AG04450 (cell line): ENCODE data around the gene IQGAP3. TPM values are rescaled to one million over a fixed set of nuclear protein-coding genes. Genes with fewer than 3 reads are reported as not detected.
"Not testable (repeated sequence)": the region's sequence is repeated elsewhere in the genome, so short reads cannot be mapped to it uniquely, and the experiment has no call there.

Experiments used
- CTCF ChIA-PET: fragments of 300-600, 350-600 bp; formaldehyde crosslinking; extraction: SDS; loops from one replicate; lab custom pipeline; 2022; ENCODE audit warnings: antibody characterized with exemption, inconsistent platforms; lab: Charles Lee
- POLR2A ChIA-PET: fragments of 350-600 bp; formaldehyde crosslinking; extraction: SDS; loops from one replicate; lab custom pipeline; 2021; ENCODE audit warnings: antibody characterized with exemption, inconsistent platforms; lab: Yijun Ruan, JAX
- DNase-seq: peaks from one replicate; pipeline ENCODE4 v3.0.0-alpha.2; 2011; ENCODE audit warnings: low read depth, low spot score
- H3K27ac ChIP-seq: one replicate; pipeline ENCODE4 v1.5.1; 2012; ENCODE audit warnings: low read depth, low read length, control low read depth
- H3K27me3 ChIP-seq: one replicate; pipeline ENCODE4 v1.6.0; 2012; ENCODE audit warnings: low read length; ENCODE audit not compliant: control insufficient read depth, insufficient read depth
- H3K4me3 ChIP-seq: 2 replicates; pipeline ENCODE4 v1.5.1; 2011; ENCODE audit warnings: mild to moderate bottlenecking, low read depth, low read length, control low read depth
- H3K9me3 ChIP-seq: 2 replicates; pipeline ENCODE4 v1.5.1; 2012; ENCODE audit warnings: low read length; ENCODE audit not compliant: control insufficient read depth, insufficient read depth
- polyA plus RNA-seq: library from polyadenylated mRNA; depleted of rRNA; stranded (reverse); fragments of >200 nt; gene quantifications from 2 replicates; pipeline ENCODE4 v1.2.3, GENCODE V29; 2011
- TF ChIP-seq, protein P1 (sequence below): IDR thresholded peaks from 2 replicates; pipeline ENCODE4 v1.5.1; 2011; ENCODE audit warnings: low read depth, low read length, control low read depth, inconsistent platforms

The IQGAP3 gene
- polyA plus RNA-seq, 1 experiment = 6.3 TPM

DNA sequence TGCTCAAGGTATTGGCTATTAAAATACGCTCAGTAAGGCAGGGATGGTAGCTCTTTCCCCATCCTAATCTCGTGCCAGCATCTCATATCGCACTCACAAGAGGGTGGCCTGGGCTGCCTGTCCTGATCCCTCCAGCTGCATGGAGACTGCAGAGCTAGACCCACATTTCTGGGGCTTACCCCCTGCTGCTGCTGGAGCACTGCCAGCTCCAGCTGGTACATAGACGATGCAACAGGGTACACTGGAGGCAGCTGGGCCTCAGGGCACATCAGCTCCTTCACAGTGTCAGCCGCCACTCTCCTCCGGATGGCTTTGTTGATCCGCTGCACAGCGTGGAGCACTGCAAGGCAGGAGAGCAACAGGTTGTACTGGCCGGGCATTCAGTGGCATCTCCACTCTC, 16.0 kb downstream of the IQGAP3 start:
- TF ChIP-seq, protein P1, sequence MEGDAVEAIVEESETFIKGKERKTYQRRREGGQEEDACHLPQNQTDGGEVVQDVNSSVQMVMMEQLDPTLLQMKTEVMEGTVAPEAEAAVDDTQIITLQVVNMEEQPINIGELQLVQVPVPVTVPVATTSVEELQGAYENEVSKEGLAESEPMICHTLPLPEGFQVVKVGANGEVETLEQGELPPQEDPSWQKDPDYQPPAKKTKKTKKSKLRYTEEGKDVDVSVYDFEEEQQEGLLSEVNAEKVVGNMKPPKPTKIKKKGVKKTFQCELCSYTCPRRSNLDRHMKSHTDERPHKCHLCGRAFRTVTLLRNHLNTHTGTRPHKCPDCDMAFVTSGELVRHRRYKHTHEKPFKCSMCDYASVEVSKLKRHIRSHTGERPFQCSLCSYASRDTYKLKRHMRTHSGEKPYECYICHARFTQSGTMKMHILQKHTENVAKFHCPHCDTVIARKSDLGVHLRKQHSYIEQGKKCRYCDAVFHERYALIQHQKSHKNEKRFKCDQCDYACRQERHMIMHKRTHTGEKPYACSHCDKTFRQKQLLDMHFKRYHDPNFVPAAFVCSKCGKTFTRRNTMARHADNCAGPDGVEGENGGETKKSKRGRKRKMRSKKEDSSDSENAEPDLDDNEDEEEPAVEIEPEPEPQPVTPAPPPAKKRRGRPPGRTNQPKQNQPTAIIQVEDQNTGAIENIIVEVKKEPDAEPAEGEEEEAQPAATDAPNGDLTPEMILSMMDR = no peak
- Histone ChIP-seq H3K27ac (no peak overlapping the region), H3K9me3 (no peaks in the 10 kb centered on the region), H3K27me3 (no peaks in the 10 kb centered on the region), H3K4me3 (no peak overlapping the region)
- no peak for DNase-seq
- CTCF ChIA-PET = interaction anchor here (0.6 kb wide), 1 partner anchor 45 kb away, joined by 3 read pairs; the partner anchor contains the start of gene GPATCH4
- POLR2A ChIA-PET = no interaction called here

- TF ChIP-seq, protein P1 = no peak
- ChIA-PET CTCF (interaction anchor here (1.0 kb wide), 1 partner anchor 27 kb away, joined by 3 read pairs; no protein-coding TSS in a partner anchor), POLR2A (interaction anchor here (1.2 kb wide), 1 partner anchor 10 kb away, joined by 3 read pairs; no protein-coding TSS in a partner anchor)
- Histone ChIP-seq H3K4me3 (no peak overlapping the region), H3K9me3 (no peaks in the 10 kb centered on the region), H3K27me3 (no peaks in the 10 kb centered on the region), H3K27ac (no peak overlapping the region)
- no peak for DNase-seq
Measured at GRCh38 chr1:156555715-156556114, 16.6 kb downstream of the IQGAP3 start.

GRCh38 chr1:156554971-156555370, 17.4 kb downstream of the IQGAP3 start:
- Histone ChIP-seq H3K9me3 (no peaks in the 10 kb centered on the region), H3K27me3 (no peaks in the 10 kb centered on the region), H3K4me3 (no peak overlapping the region), H3K27ac (no peak overlapping the region)
- no peak for DNase-seq
- TF ChIP-seq, protein P1 = no peak
- CTCF ChIA-PET = interaction anchor here (1.0 to 1.1 kb wide), 2 partner anchors 27 to 169 kb away, joined by 3 to 5 read pairs; no protein-coding TSS in a partner anchor
- POLR2A ChIA-PET = interaction anchor here (1.2 kb wide), 1 partner anchor 10 kb away, joined by 3 read pairs; no protein-coding TSS in a partner anchor

DNA sequence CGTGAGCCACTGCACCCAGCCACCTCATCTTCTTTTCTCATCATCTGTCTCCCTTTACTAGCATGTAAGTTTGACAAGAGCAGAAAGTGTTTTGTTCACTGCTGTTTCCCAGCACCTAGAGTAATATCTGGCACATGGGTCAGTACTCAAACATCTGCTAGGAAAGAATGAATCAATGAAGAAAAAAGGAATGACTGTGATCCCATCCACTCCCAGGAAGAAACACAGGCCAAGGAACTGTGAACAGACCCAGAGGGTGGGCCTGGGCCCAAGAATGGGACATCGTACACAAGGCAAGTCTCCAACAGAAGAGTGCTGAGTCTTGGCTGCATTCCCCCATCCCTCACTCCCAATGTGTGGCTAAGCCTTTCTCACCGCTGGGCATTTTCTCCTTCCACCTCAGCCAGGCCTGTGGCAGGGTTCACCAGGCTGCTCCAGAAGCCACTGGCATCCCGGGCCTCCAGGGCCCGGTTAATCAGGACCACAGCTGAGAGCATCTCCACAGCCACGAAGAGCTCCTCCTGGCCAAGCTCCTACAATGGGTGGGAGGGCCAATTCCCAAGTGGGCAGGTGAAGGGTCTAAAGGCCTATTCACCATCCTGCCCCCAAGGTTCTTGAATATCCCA, 18.4 kb downstream of the IQGAP3 start:
- Histone ChIP-seq H3K4me3 (no peak overlapping the region), H3K27me3 (no peaks in the 10 kb centered on the region), H3K9me3 (no peaks in the 10 kb centered on the region), H3K27ac (no peak overlapping the region)
- no peak for DNase-seq
- CTCF ChIA-PET = no interaction called here
- TF ChIP-seq, protein P1 = no peak
- POLR2A ChIA-PET = no interaction called here

DNA sequence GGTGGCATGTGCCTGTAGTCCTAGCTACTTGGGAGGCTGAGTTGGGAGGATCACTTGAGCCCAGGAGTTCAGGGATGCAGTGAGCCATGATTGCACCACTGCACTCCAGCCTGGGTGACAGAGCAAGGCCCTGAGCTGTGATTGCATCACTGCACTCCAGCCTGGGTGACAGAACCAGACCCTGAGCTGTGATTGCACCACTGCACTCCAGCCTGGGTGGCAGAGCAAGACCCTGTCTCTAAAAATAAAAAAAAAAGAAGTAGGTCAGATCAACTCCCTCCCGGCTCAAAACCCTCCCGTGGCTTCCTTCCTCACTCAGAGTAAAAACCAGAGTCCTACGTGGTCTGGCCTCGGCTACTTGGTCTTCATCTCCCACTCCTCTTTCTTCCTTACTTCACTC, 19.4 kb downstream of the IQGAP3 start:
- H3K27me3 ChIP-seq, H3K9me3 ChIP-seq, H3K27ac ChIP-seq, DNase-seq, CTCF ChIA-PET, H3K4me3 ChIP-seq: not testable (repeated sequence)
- POLR2A ChIA-PET = interaction anchor here (0.6 kb wide), 1 partner anchor 13 kb away, joined by 3 read pairs; no protein-coding TSS in a partner anchor
